ENCODE results near the gene ZNF746. TPM values are rescaled to one million over a fixed set of nuclear protein-coding genes. Genes with fewer than 3 reads are reported as not detected.

Gene ZNF746
- total RNA-seq, 1 donor from 2014 or later, result 24.7 TPM

GRCh38 chr7:149462101-149462520, 35.5 kb downstream of the ZNF746 start:
- Mint-ChIP-seq H3K4me3 (ENCODE audit: unreplicated experiment) (peak overlapping the region; percentile 24), H3K27ac (ENCODE audit: unreplicated experiment) (no peak overlapping the region), H3K4me1 (ENCODE audit: low read depth, unreplicated experiment) (peaks cover 11% of the 10 kb centered on the region), H3K36me3 (ENCODE audit: low read depth, unreplicated experiment) (peaks cover 6% of the 10 kb centered on the region), H3K9me3 (ENCODE audit: unreplicated experiment) (peaks cover 6% of the 10 kb centered on the region), H3K27me3 (ENCODE audit: low read depth, unreplicated experiment) (peaks cover 5% of the 10 kb centered on the region)
- no peak overlapping the region for H3K9ac ChIP-seq (ENCODE audit: low read length)
- H3K9me3 ChIP-seq (ENCODE audit: insufficient read depth, low read depth, low read length), result no peaks in the 10 kb centered on the region
- FAIRE-seq (no peak), DNase-seq (ENCODE audit: low read depth) (no peak)
- H3K79me2 ChIP-seq (ENCODE audit: insufficient read depth, low read length), result peaks cover 29% of the 10 kb centered on the region
- no peak overlapping the region for H3K27ac ChIP-seq (ENCODE audit: low read depth, low read length)
- H2AFZ ChIP-seq (ENCODE audit: low read depth, low read length), result no peak overlapping the region
- peaks cover 6% of the 10 kb centered on the region for H3K4me1 ChIP-seq (ENCODE audit: insufficient read depth, low read length)
- H3K36me3 ChIP-seq (ENCODE audit: insufficient read depth, low read length), result no peaks in the 10 kb centered on the region
- no peak overlapping the region for H3K4me3 ChIP-seq (ENCODE audit: insufficient read depth, low read depth, low read length)
- no peaks in the 10 kb centered on the region for H3K27me3 ChIP-seq (ENCODE audit: insufficient read depth, low read length)
- H4K20me1 ChIP-seq (ENCODE audit: insufficient read depth, low read length), result peaks cover 23% of the 10 kb centered on the region
- no peak overlapping the region for H3K4me2 ChIP-seq (ENCODE audit: low read length)
- TF ChIP-seq CTCF (IDR thresholded peaks at IDR 0.05; ENCODE audit: insufficient read depth, low read depth, low read length) (no peak), EZH2 (IDR thresholded peaks at IDR 0.05; ENCODE audit: insufficient read depth, low read length) (no peak)

- Mint-ChIP-seq H3K27me3 (ENCODE audit: low read depth, unreplicated experiment) (peaks cover 5% of the 10 kb centered on the region), H3K4me1 (ENCODE audit: low read depth, unreplicated experiment) (peaks cover 16% of the 10 kb centered on the region), H3K27ac (ENCODE audit: unreplicated experiment) (peak within 1 kb of the TSS; percentile 88), H3K9me3 (ENCODE audit: unreplicated experiment) (peaks cover 2% of the 10 kb centered on the region), H3K4me3 (ENCODE audit: unreplicated experiment) (peak within 1 kb of the TSS; percentile 90), H3K36me3 (ENCODE audit: low read depth, unreplicated experiment) (peaks cover 15% of the 10 kb centered on the region)
- H3K4me3 ChIP-seq (ENCODE audit: insufficient read depth, low read depth, low read length), result peak within 1 kb of the TSS; percentile 71
- DNase-seq (ENCODE audit: low read depth), result peak; percentile 78
- no peak for FAIRE-seq
- TF ChIP-seq EZH2 (IDR thresholded peaks at IDR 0.05; ENCODE audit: insufficient read depth, low read length), result no peak
- peak; percentile 3 for TF ChIP-seq CTCF (IDR thresholded peaks at IDR 0.05; ENCODE audit: insufficient read depth, low read depth, low read length)
- H3K9me3 ChIP-seq (ENCODE audit: insufficient read depth, low read depth, low read length), result no peaks in the 10 kb centered on the region
- peak within 1 kb of the TSS; percentile 61 for H3K27ac ChIP-seq (ENCODE audit: low read depth, low read length)
- peaks cover 9% of the 10 kb centered on the region for H3K36me3 ChIP-seq (ENCODE audit: insufficient read depth, low read length)
- no peaks in the 10 kb centered on the region for H3K27me3 ChIP-seq (ENCODE audit: insufficient read depth, low read length)
- peak within 1 kb of the TSS; percentile 89 for H2AFZ ChIP-seq (ENCODE audit: low read depth, low read length)
- H3K9ac ChIP-seq (ENCODE audit: low read length), result peak within 1 kb of the TSS; percentile 84
- peaks cover 36% of the 10 kb centered on the region for H4K20me1 ChIP-seq (ENCODE audit: insufficient read depth, low read length)
- H3K4me1 ChIP-seq (ENCODE audit: insufficient read depth, low read length), result peaks cover 10% of the 10 kb centered on the region
- peak within 1 kb of the TSS; percentile 90 for H3K4me2 ChIP-seq (ENCODE audit: low read length)
- peaks cover 43% of the 10 kb centered on the region for H3K79me2 ChIP-seq (ENCODE audit: insufficient read depth, low read length)
Measured at GRCh38 chr7:149460493-149461277, 36.9 kb downstream of the ZNF746 start, which contains the start of gene ZNF777. Gene ZNF777, minus strand, starts transcription at chr7:149461062. Its CDS starts 5,040 bp downstream, at chr7:149456022.
